H1 (cell line): ENCODE results near the gene PRUNE1. TPM values are rescaled to one million over a fixed set of nuclear protein-coding genes. Genes with fewer than 3 reads are reported as not detected.
A peak's percentile ranks its signal among the peaks of the same experiment; 100 is the strongest.

Experiments used
- CTCF ChIA-PET: fragments of 300-600 bp; sonication (Branson Sonifier 250); formaldehyde crosslinking; loops from one replicate; lab custom pipeline; 2021; ENCODE audit not compliant: partially characterized antibody; lab: Charles Lee
- POLR2A ChIA-PET: fragments of 300-600 bp; sonication (Branson Sonifier 250); formaldehyde crosslinking; loops from one replicate; lab custom pipeline; 2021; ENCODE audit warnings: inconsistent platforms; ENCODE audit not compliant: partially characterized antibody; lab: Charles Lee
- DNase-seq, 2 experiments: peaks; one replicate each; pipeline versions ENCODE4 v3.0.0 to v3.0.0-alpha.2; 2010 to 2022; ENCODE audit warnings: low spot score in 2 of 2, low read depth in 1 of 2, mixed read lengths in 1 of 2
- FAIRE-seq: peaks from 2 replicates; lab custom pipeline; 2011; peaks lifted over from hg19 to GRCh38; lab: Jason Lieb, UNC
- H2AFZ ChIP-seq: 2 replicates; pipeline ENCODE4 v1.8.1; 2012; ENCODE audit warnings: low read length, inconsistent platforms
- H2AK5ac ChIP-seq: 2 replicates; pipeline ENCODE4 v1.6.1; 2013; ENCODE audit warnings: low read depth, low read length
- H2BK120ac ChIP-seq: replicated peaks from 2 replicates; pipeline ENCODE3; 2013; ENCODE audit warnings: low read depth, low read length, inconsistent platforms
- H2BK12ac ChIP-seq: 2 replicates; pipeline ENCODE4 v1.6.1; 2013; ENCODE audit warnings: low read depth, low read length
- H2BK15ac ChIP-seq: 2 replicates; pipeline ENCODE4 v1.6.1; 2013; ENCODE audit warnings: low read length
- H2BK20ac ChIP-seq: 2 replicates; pipeline ENCODE4 v1.6.1; 2013; ENCODE audit warnings: low read length
- H2BK5ac ChIP-seq: 2 replicates; pipeline ENCODE4 v1.6.1; 2013; ENCODE audit warnings: low read depth, low read length
- H3K14ac ChIP-seq: 2 replicates; pipeline ENCODE4 v1.6.1; 2013; ENCODE audit warnings: inconsistent platforms; ENCODE audit not compliant: insufficient read length
- H3K18ac ChIP-seq: 2 replicates; pipeline ENCODE4 v1.6.1; 2013; ENCODE audit warnings: low read length; ENCODE audit errors: extremely low read depth
- H3K23ac ChIP-seq: 2 replicates; pipeline ENCODE4 v1.6.1; 2013; ENCODE audit warnings: inconsistent platforms; ENCODE audit not compliant: insufficient read length
- H3K23me2 ChIP-seq: 2 replicates; pipeline ENCODE4 v1.6.1; 2013; ENCODE audit warnings: low read depth, low read length
- H3K27ac ChIP-seq: 2 replicates; pipeline ENCODE4 v1.6.1; 2011; ENCODE audit warnings: low read depth, low read length, inconsistent platforms
- H3K27me3 ChIP-seq, 4 experiments: replicated peaks in 1 of 4; 1 replicate in 1 of 4; 2 replicates in 3 of 4; pipeline versions ENCODE4 v1.6.1 to v1.8.1; 2011 to 2013; ENCODE audit warnings: low read length in 3 of 4, mild to moderate bottlenecking in 3 of 4, inconsistent platforms in 2 of 4, mixed read lengths in 2 of 4, moderate library complexity in 1 of 4; ENCODE audit not compliant: control insufficient read depth in 3 of 4, insufficient read depth in 3 of 4; ENCODE audit errors: extremely low read depth in 1 of 4
- H3K36me3 ChIP-seq, 4 experiments: 2 replicates each; pipeline versions ENCODE4 v1.6.1 to v1.8.1; 2011 to 2013; ENCODE audit warnings: mild to moderate bottlenecking in 4 of 4, low read length in 3 of 4, moderate library complexity in 2 of 4, control low read depth in 1 of 4, inconsistent platforms in 1 of 4; ENCODE audit not compliant: insufficient read depth in 4 of 4, control insufficient read depth in 2 of 4
- H3K4ac ChIP-seq: replicated peaks from 2 replicates; pipeline ENCODE3; 2013; ENCODE audit warnings: low read length, low read depth, mixed read lengths, inconsistent platforms; ENCODE audit not compliant: insufficient read length
- H3K4me1 ChIP-seq, 4 experiments: replicated peaks in 1 of 4; 1 replicate in 1 of 4; 2 replicates in 3 of 4; pipeline versions ENCODE4 v1.6.1 to v1.8.1; 2011 to 2013; ENCODE audit warnings: low read length in 3 of 4, inconsistent platforms in 2 of 4, mixed read lengths in 1 of 4; ENCODE audit not compliant: insufficient read depth in 4 of 4, control insufficient read depth in 3 of 4
- H3K4me2 ChIP-seq, 2 experiments: 2 replicates each; pipeline versions ENCODE4 v1.6.1 to v1.8.1; 2011 to 2013; ENCODE audit warnings: low read depth in 2 of 2, low read length in 2 of 2, control low read depth in 1 of 2, inconsistent platforms in 1 of 2, mild to moderate bottlenecking in 1 of 2; ENCODE audit not compliant: insufficient read depth in 1 of 2
- H3K4me3 ChIP-seq, 4 experiments: fragments of 200-600, 300-600 bp in 1 of 4; sonication (generic), shearing (Covaris generic), sonication (Bioruptor Twin) in 1 of 4; 2 replicates each; pipeline versions ENCODE4 v1.5.1 to v1.8.1; 2011 to 2016; ENCODE audit warnings: low read length in 4 of 4, low read depth in 3 of 4, control low read depth in 2 of 4, inconsistent platforms in 2 of 4, mild to moderate bottlenecking in 2 of 4, mixed read lengths in 1 of 4, moderate library complexity in 1 of 4; ENCODE audit not compliant: insufficient read depth in 2 of 4; ENCODE audit errors: extremely low read depth in 1 of 4
- H3K56ac ChIP-seq: replicated peaks from 2 replicates; pipeline ENCODE3; 2013; ENCODE audit warnings: low read depth, mild to moderate bottlenecking, mixed read lengths, low read length, inconsistent platforms; ENCODE audit not compliant: insufficient read length
- H3K79me1 ChIP-seq: 2 replicates; pipeline ENCODE4 v1.6.1; 2013; ENCODE audit warnings: low read depth, low read length, control low read depth
- H3K79me2 ChIP-seq, 2 experiments: 2 replicates each; pipeline versions ENCODE4 v1.6.1 to v1.8.1; 2012 to 2013; ENCODE audit warnings: low read length in 2 of 2, mild to moderate bottlenecking in 2 of 2, inconsistent platforms in 1 of 2; ENCODE audit not compliant: insufficient read depth in 2 of 2, control insufficient read depth in 1 of 2
- H3K9ac ChIP-seq, 4 experiments: replicated peaks in 1 of 4; 1 replicate in 1 of 4; 2 replicates in 3 of 4; pipeline versions ENCODE4 v1.6.1 to v1.8.1; 2011 to 2013; ENCODE audit warnings: low read depth in 3 of 4, low read length in 3 of 4, control low read depth in 2 of 4, mild to moderate bottlenecking in 2 of 4, moderate library complexity in 2 of 4, inconsistent platforms in 1 of 4; ENCODE audit errors: extremely low read depth in 1 of 4
- H3K9me3 ChIP-seq, 2 experiments: 2 replicates each; pipeline versions ENCODE4 v1.6.1 to v1.8.1; 2012 to 2013; ENCODE audit warnings: mild to moderate bottlenecking in 2 of 2, moderate library complexity in 2 of 2, control low read depth in 1 of 2, inconsistent platforms in 1 of 2, low read depth in 1 of 2, low read length in 1 of 2, mixed read lengths in 1 of 2; ENCODE audit not compliant: insufficient read depth in 2 of 2
- H4K20me1 ChIP-seq, 2 experiments: replicated peaks in 1 of 2; 2 replicates each; pipeline versions ENCODE3 to v1.8.1; 2011 to 2013; ENCODE audit warnings: inconsistent platforms in 2 of 2, low read length in 2 of 2, mild to moderate bottlenecking in 1 of 2; ENCODE audit not compliant: insufficient read depth in 2 of 2, control insufficient read depth in 1 of 2
- H4K5ac ChIP-seq: 2 replicates; pipeline ENCODE4 v1.6.1; 2013; ENCODE audit warnings: low read length, low read depth, mixed read lengths, inconsistent platforms; ENCODE audit not compliant: insufficient read length
- H4K8ac ChIP-seq: 2 replicates; pipeline ENCODE4 v1.8.0; 2013; ENCODE audit warnings: mild to moderate bottlenecking, moderate library complexity, low read length, inconsistent platforms; ENCODE audit not compliant: insufficient read depth; ENCODE audit errors: extremely low read depth
- H4K91ac ChIP-seq: replicated peaks from 2 replicates; pipeline ENCODE3; 2013; ENCODE audit warnings: low read length, mixed read lengths, inconsistent platforms; ENCODE audit not compliant: insufficient read length
- CTCF ChIP-seq, 3 experiments: IDR thresholded peaks; 1 replicate in 2 of 3; 2 replicates in 1 of 3; pipeline versions ENCODE4 v1.5.1 to v1.6.1; 2011; ENCODE audit warnings: low read length in 3 of 3, mild to moderate bottlenecking in 3 of 3, inconsistent platforms in 2 of 3, low read depth in 1 of 3, moderate library complexity in 1 of 3; ENCODE audit not compliant: insufficient read depth in 1 of 3; ENCODE audit errors: control extremely low read depth in 1 of 3
- POLR2AphosphoS5 ChIP-seq: IDR thresholded peaks from 2 replicates; pipeline ENCODE4 v1.6.1; 2011; ENCODE audit warnings: low read depth, low read length
- whole genome bisulfite sequencing, 2 experiments: shearing (Covaris generic) in 1 of 2; methylation state at CpG; one replicate each; pipeline versions ENCODE4 v1.1.6 to v1.1.7; 2013 to 2015; ENCODE audit warnings: low lambda C conversion rate in 2 of 2, mixed read lengths in 2 of 2, inconsistent platforms in 1 of 2, low coverage in 1 of 2, missing lambda C conversion rate in 1 of 2; ENCODE audit not compliant: insufficient replicate concordance in 2 of 2, insufficient coverage in 1 of 2, insufficient read length in 1 of 2; ENCODE audit errors: extremely low coverage in 1 of 2, missing lambda C conversion rate in 1 of 2; 5-methylcytosine and 5-hydroxymethylcytosine counted together
- polyA plus RNA-seq, 7 experiments: library from polyadenylated mRNA; depleted of rRNA in 3 of 7; stranded (reverse) in 5 of 7; unstranded in 2 of 7; fragments of >200 nt in 5 of 7; fragments of 200-250 nt in 2 of 7; gene quantifications; 1 replicate in 5 of 7; 2 replicates in 1 of 7; 4 replicates in 1 of 7; pipeline versions ENCODE4 v1.2.1 to v1.2.3, GENCODE V29; 2011 to 2013; ENCODE audit warnings: missing spikeins in 2 of 7, mixed read lengths in 2 of 7
- total RNA-seq: library from RNA; stranded (reverse); fragmentation: NEBNext Ultra II Directional; extraction: Animal tissue kit (Norgen Biotek cat#: 25700); gene quantifications from 2 replicates; pipeline ENCODE4 v1.2.1, GENCODE V29; 2021

Gene PRUNE1
- total and polyA plus RNA-seq, 2 of the 8 experiments (the other 6 are each of a cell fraction or from before 2014, with no cell fraction given): 32.8 to 54.2 TPM

- Histone ChIP-seq H2BK15ac (no peak overlapping the region), H3K23me2 (peaks cover 8% of the 10 kb centered on the region; the same call in 1 of the 2 replicates), H4K20me1 (peaks cover 0 to 3% of the 10 kb centered on the region in 2 experiments), H3K36me3 (peaks cover 16 to 60% (median 38%) of the 10 kb centered on the region in 4 experiments), H3K27me3 (no peaks in the 10 kb centered on the region), H3K4me2 (no peak overlapping the region), H3K23ac (no peak overlapping the region), H3K14ac (no peak overlapping the region), H2AK5ac (no peak overlapping the region), H4K91ac (no peak overlapping the region)
- POLR2A ChIA-PET: interaction anchor here (0.6 to 7.7 kb wide), 7 partner anchors 8 to 438 kb away, joined by 3 to 107 read pairs (median 3); partner anchors contain the start of genes BNIPL, CDC42SE1, LYSMD1 and MLLT11
- TF ChIP-seq CTCF (IDR thresholded peaks at IDR 0.05; ENCODE audit: control extremely low read depth in 1 of 3, insufficient read depth in 1 of 3, low read depth in 1 of 3, low read length in 3 of 3): no peak
- TF ChIP-seq POLR2AphosphoS5: peak; percentile 5; the same call in 1 of the 2 replicates
- TF ChIP-seq, all 59 proteins: peak for 1
- Histone ChIP-seq H2BK5ac (no peak overlapping the region), H2BK120ac (no peak overlapping the region), H3K56ac (no peak overlapping the region), H3K79me2 (peaks cover 0 to 6% of the 10 kb centered on the region in 2 experiments; a peak in 2 of 4 replicates), H3K79me1 (peaks cover 8% of the 10 kb centered on the region; the same call in 1 of the 2 replicates), H2BK20ac (no peak overlapping the region), H3K4me1 (peaks cover 0 to 7% (median 3%) of the 10 kb centered on the region in 4 experiments; a peak in 6 of 7 replicates), H3K9ac (no peak overlapping the region; a peak in 1 of 7 replicates), H4K8ac (no peak overlapping the region), H4K5ac (no peak overlapping the region), H2AFZ (no peak overlapping the region), H3K4ac (no peak overlapping the region), H3K27ac (no peak overlapping the region), H3K18ac (no peak overlapping the region), H3K4me3 (no peak overlapping the region), H2BK12ac (no peak overlapping the region), H3K9me3 (no peaks in the 10 kb centered on the region)
- FAIRE-seq (no peak), DNase-seq (no peak)
- CTCF ChIA-PET: interaction anchor here (0.8 to 9.6 kb wide), 3 partner anchors 8 to 56 kb away, joined by 3 to 95 read pairs (median 3); partner anchors contain the start of genes CDC42SE1 and MLLT11
- WGBS, 2 experiments: 87% methylated on average over 2 of the region's 2 CpGs; no CpG with 5 or more reads in 1 of the 2 experiments
Observed at GRCh38 chr1:151051356-151052009, 43.2 kb downstream of the PRUNE1 start.
